Testis (tissue), 3 donors: ENCODE data around the gene WDR19. TPM values are rescaled to one million over a fixed set of nuclear protein-coding genes. Genes with fewer than 3 reads are reported as not detected.

Experiments
- DNase-seq: peaks from one replicate; pipeline ENCODE4 v3.0.0-alpha.2; 2019
- H3K27ac ChIP-seq, 2 donors: fragments of 200-600 bp; sonication (generic); one replicate each; pipeline ENCODE4 v1.5.1; 2019
- H3K27me3 ChIP-seq: fragments of 200-600 bp; sonication (generic); one replicate; pipeline ENCODE4 v1.5.1; 2019
- H3K36me3 ChIP-seq: fragments of 200-600 bp; sonication (generic); one replicate; pipeline ENCODE4 v1.5.1; 2017; ENCODE audit warnings: low read depth; ENCODE audit errors: missing control alignments
- H3K4me1 ChIP-seq: fragments of 200-600 bp; sonication (generic); one replicate; pipeline ENCODE4 v1.5.1; 2019
- H3K4me3 ChIP-seq, 2 donors: fragments of 200-600 bp; sonication (generic); one replicate each; pipeline ENCODE4 v1.5.1; 2017 to 2019
- H3K9me3 ChIP-seq: fragments of 200-600 bp; sonication (generic); one replicate; pipeline ENCODE4 v1.5.1; 2017
- CTCF ChIP-seq, 3 experiments: fragments of 450-650 bp in 2 of 3; fragments of 200-600 bp in 1 of 3; sonication (generic) in 1 of 3; IDR thresholded peaks; one replicate each; pipeline ENCODE4 v1.5.1; 2016 to 2019; ENCODE audit warnings: antibody characterized with exemption in 3 of 3, mild to moderate bottlenecking in 2 of 3, moderate library complexity in 1 of 3
- POLR2A ChIP-seq: fragments of 450-650 bp; IDR thresholded peaks from one replicate; pipeline ENCODE4 v1.6.1; 2017; ENCODE audit warnings: antibody characterized with exemption, mild to moderate bottlenecking, moderate library complexity
- WGBS, 2 donors: methylation state at CpG; one replicate each; pipeline ENCODE4 v1.1.5; 2018; 5-methylcytosine and 5-hydroxymethylcytosine counted together
- intact Hi-C: fragments of 100-400 bp; cut with DNase I; formaldehyde crosslinking; loops from one replicate; pipeline ENCODE4 v1.15.1; 2023; ENCODE audit warnings: low total_unique reads
- polyA plus RNA-seq: library from polyadenylated mRNA; stranded (reverse); fragments of 350-450 nt; fragmentation: Illumina TruSeq; extraction: RNeasy Lipid Tissue Mini Kit (QIAGEN cat#74804); gene quantifications from one replicate; pipeline ENCODE4 v1.2.3, GENCODE V29; 2014; ENCODE audit warnings: low read depth, low replicate concordance; ENCODE audit not compliant: insufficient read depth
- total RNA-seq, 2 donors: library from RNA; depleted of rRNA; stranded (reverse); fragments of >200 nt; gene quantifications; one replicate each; pipeline ENCODE4 v1.2.3, GENCODE V29; 2016

The WDR19 gene
- total and polyA plus RNA-seq, 3 donors from 2014 or later: 44.6 to 56.5 (median 49.3) TPM

- H3K36me3 ChIP-seq: no peaks in the 10 kb centered on the region
Observed at GRCh38 chr4:39228377-39228776, 46.0 kb downstream of the WDR19 start.

GRCh38 chr4:39230462-39230861, 48.1 kb downstream of the WDR19 start:
- no peaks in the 10 kb centered on the region for H3K9me3 ChIP-seq
- H3K4me1 ChIP-seq: no peaks in the 10 kb centered on the region
- H3K36me3 ChIP-seq: no peaks in the 10 kb centered on the region
- H3K4me3 ChIP-seq: no peak overlapping the region
- H3K27ac ChIP-seq: no peak overlapping the region
- H3K27me3 ChIP-seq: no peaks in the 10 kb centered on the region
- DNase-seq: no peak
- TF ChIP-seq POLR2A (no peak), CTCF (IDR thresholded peaks at IDR 0.05) (no peak)
- intact Hi-C loops: no loop called here
- 94 to 95% methylated on average over 2 of the region's 2 CpGs for WGBS, 2 donors

More at GRCh38 chr4:39228377-39228776, 46.0 kb downstream of the WDR19 start:
- no peaks in the 10 kb centered on the region for H3K9me3 ChIP-seq
- DNase-seq: no peak
- no peaks in the 10 kb centered on the region for H3K4me1 ChIP-seq
- intact Hi-C loops: no loop called here
- no peak for TF ChIP-seq POLR2A
- no peak for TF ChIP-seq CTCF (IDR thresholded peaks at IDR 0.05)
- no peak overlapping the region for H3K4me3 ChIP-seq
- H3K27me3 ChIP-seq: no peaks in the 10 kb centered on the region
- 89 to 90% methylated on average over 4 of the region's 4 CpGs for WGBS, 2 donors
- no peak overlapping the region for H3K27ac ChIP-seq

GRCh38 chr4:39231660-39232059, 49.3 kb downstream of the WDR19 start:
- WGBS, 2 donors: 95 to 96% methylated on average over 3 of the region's 3 CpGs
- no peak for DNase-seq
- no peak overlapping the region for H3K27ac ChIP-seq
- H3K27me3 ChIP-seq: no peaks in the 10 kb centered on the region
- no peak overlapping the region for H3K4me3 ChIP-seq
- no peak for TF ChIP-seq CTCF (IDR thresholded peaks at IDR 0.05)
- H3K36me3 ChIP-seq: no peaks in the 10 kb centered on the region
- H3K4me1 ChIP-seq: no peaks in the 10 kb centered on the region
- no peaks in the 10 kb centered on the region for H3K9me3 ChIP-seq
- intact Hi-C loops: no loop called here

- 83 to 87% methylated on average over 7 of the region's 7 CpGs for WGBS, 2 donors
- DNase-seq: no peak
Observed at GRCh38 chr4:39232100-39232499, 49.8 kb downstream of the WDR19 start.

More at GRCh38 chr4:39232100-39232499, 49.8 kb downstream of the WDR19 start:
- no peak for TF ChIP-seq CTCF (IDR thresholded peaks at IDR 0.05)
- no peak for TF ChIP-seq POLR2A
- H3K9me3 ChIP-seq: no peaks in the 10 kb centered on the region
- H3K27ac ChIP-seq: no peak overlapping the region
- H3K36me3 ChIP-seq: no peaks in the 10 kb centered on the region
- H3K27me3 ChIP-seq: no peaks in the 10 kb centered on the region
- H3K4me3 ChIP-seq: no peak overlapping the region
- intact Hi-C loops: no loop called here
- H3K4me1 ChIP-seq: no peaks in the 10 kb centered on the region
